NK-92 treated with Interleukin-12 subunit alpha and Interleukin-12 subunit beta, amount 100 ng/mL, for 24 hours (cell line): ENCODE data around the gene OR11L1.

Experiments
- DNase-seq: peaks from one replicate; lab custom pipeline; 2025; lab: John Stamatoyannopoulos, UW

OR11L1 gene

GRCh38 chr1:247797518-247797917 lies 44.2 kb downstream of the OR11L1 start:
- DNase-seq = no peak
